ENCODE data around the gene SELENOH.

SELENOH gene

GRCh38 chr11:57751176-57751575 is 9.9 kb downstream of the SELENOH start:
- FAIRE-seq: no peak

GRCh38 chr11:57751676-57752253 is 10.5 kb downstream of the SELENOH start, which contains the start of gene BTBD18:
BTBD18 (minus strand) TSS chr11:57751819; CDS start chr11:57751188, 631 bp downstream.
- no peak for FAIRE-seq

- FAIRE-seq: no peak
Observed at GRCh38 chr11:57752954-57753353, 11.7 kb downstream of the SELENOH start.

GRCh38 chr11:57758174-57758573 is 16.9 kb downstream of the SELENOH start:
- FAIRE-seq: no peak

GRCh38 chr11:57761301-57762234 is 20.3 kb downstream of the SELENOH start, which contains the start of gene CTNND1:
CTNND1 (plus strand) TSS chr11:57761802; CDS start chr11:57791479, 29,677 bp downstream.
- peak; percentile 99 for FAIRE-seq

- FAIRE-seq: no peak
Observed at GRCh38 chr11:57762235-57762861, 21.1 kb downstream of the SELENOH start.

- no peak for FAIRE-seq
Observed at GRCh38 chr11:57763568-57763967, 22.3 kb downstream of the SELENOH start.

GRCh38 chr11:57764021-57764420 is 22.7 kb downstream of the SELENOH start:
- no peak for FAIRE-seq

- FAIRE-seq: no peak
Observed at GRCh38 chr11:57764566-57764965, 23.3 kb downstream of the SELENOH start.

- FAIRE-seq: no peak
Observed at GRCh38 chr11:57764972-57765371, 23.7 kb downstream of the SELENOH start.

GRCh38 chr11:57770793-57771192 is 29.5 kb downstream of the SELENOH start:
- FAIRE-seq: no peak

GRCh38 chr11:57771365-57771764 is 30.1 kb downstream of the SELENOH start:
- no peak for FAIRE-seq

GRCh38 chr11:57772562-57772961 is 31.3 kb downstream of the SELENOH start:
- FAIRE-seq: no peak

- FAIRE-seq: no peak
Observed at GRCh38 chr11:57773026-57773598, 31.8 kb downstream of the SELENOH start.

- no peak for FAIRE-seq
Observed at GRCh38 chr11:57775491-57775890, 34.2 kb downstream of the SELENOH start.

- no peak for FAIRE-seq
Observed at GRCh38 chr11:57776031-57776521, 34.8 kb downstream of the SELENOH start.

GRCh38 chr11:57776577-57777210 is 35.4 kb downstream of the SELENOH start:
- FAIRE-seq: no peak

- FAIRE-seq: no peak
Observed at GRCh38 chr11:57777969-57778317, 36.7 kb downstream of the SELENOH start.

GRCh38 chr11:57778318-57779037 is 37.2 kb downstream of the SELENOH start:
- FAIRE-seq: no peak

- no peak for FAIRE-seq
Observed at GRCh38 chr11:57779276-57779675, 38.0 kb downstream of the SELENOH start.

GRCh38 chr11:57781529-57781943 is 40.2 kb downstream of the SELENOH start:
- no peak for FAIRE-seq

GRCh38 chr11:57785072-57785471 is 43.8 kb downstream of the SELENOH start:
- FAIRE-seq: no peak

All from A204.1 (cell line).